Astrocyte of the spinal cord (primary cell): ENCODE measurements around the gene TSSC4.

ENCODE experiments used
- DNase-seq: peaks from one replicate; pipeline ENCODE4 v3.0.0; 2011; ENCODE audit warnings: low read depth, low spot score
- H3K4me3 ChIP-seq: 2 replicates; pipeline ENCODE4 v1.5.1; 2011; ENCODE audit warnings: low read depth, mild to moderate bottlenecking, low read length, moderate library complexity
- CTCF ChIP-seq: IDR thresholded peaks from 2 replicates; pipeline ENCODE4 v1.5.1; 2012; ENCODE audit warnings: low read depth, mild to moderate bottlenecking, low read length, inconsistent platforms
- in situ Hi-C: cut with HindIII; loops from 2 replicates; pipeline ENCODE4 v1.10.0; 2017; ENCODE audit warnings: low sequenced_read_pairs

The TSSC4 gene

DNA sequence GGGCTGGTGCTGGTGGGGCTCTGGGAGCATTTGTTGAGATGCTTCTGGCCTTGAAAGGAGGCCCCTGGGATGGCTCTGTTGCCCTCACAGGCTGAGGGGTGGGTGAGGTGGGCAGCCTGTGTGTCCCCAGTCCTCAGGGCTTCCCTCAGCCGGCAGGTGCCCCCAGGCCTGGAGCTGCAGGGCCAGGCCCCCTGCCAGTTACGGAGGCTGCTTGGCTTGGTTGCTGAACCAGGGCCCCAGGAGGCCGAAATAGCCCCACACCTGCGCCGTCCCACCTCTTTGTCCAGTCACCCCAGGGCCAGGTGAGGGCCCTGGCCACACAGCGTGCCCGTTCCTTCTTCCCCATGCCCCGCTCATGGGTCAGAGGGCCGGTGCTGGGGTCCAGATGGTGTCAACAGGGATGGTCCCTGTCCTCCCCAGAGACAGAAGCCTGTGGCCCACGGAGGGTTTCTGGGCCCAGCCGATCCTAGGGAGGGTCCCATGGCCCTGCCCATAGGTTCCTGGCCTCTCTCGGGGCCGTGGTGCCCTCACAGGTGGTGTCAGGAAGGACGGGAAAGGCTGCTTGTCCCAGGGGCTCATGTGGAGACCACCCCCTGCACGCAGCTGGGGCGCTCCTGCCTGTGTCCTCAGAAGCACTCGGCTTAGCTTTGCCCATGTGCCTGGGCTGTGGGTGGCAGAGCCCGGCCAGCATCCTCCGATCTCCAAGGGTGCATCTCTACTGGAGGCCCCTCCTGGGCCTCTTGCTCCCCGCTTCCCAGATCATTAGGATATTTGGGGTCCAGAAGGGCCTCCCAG, 9.2 kb upstream of the TSSC4 start:
- DNase-seq, result no peak
- in situ Hi-C loops, result no loop called here
- TF ChIP-seq CTCF, result no peak
- no peak overlapping the region for H3K4me3 ChIP-seq

- no peak for DNase-seq
- no peak overlapping the region for H3K4me3 ChIP-seq
- in situ Hi-C loops, result no loop called here
- no peak for TF ChIP-seq CTCF
These were observed 8.2 kb upstream of the TSSC4 start for GRCh38 chr11:2392241-2392959.

DNA sequence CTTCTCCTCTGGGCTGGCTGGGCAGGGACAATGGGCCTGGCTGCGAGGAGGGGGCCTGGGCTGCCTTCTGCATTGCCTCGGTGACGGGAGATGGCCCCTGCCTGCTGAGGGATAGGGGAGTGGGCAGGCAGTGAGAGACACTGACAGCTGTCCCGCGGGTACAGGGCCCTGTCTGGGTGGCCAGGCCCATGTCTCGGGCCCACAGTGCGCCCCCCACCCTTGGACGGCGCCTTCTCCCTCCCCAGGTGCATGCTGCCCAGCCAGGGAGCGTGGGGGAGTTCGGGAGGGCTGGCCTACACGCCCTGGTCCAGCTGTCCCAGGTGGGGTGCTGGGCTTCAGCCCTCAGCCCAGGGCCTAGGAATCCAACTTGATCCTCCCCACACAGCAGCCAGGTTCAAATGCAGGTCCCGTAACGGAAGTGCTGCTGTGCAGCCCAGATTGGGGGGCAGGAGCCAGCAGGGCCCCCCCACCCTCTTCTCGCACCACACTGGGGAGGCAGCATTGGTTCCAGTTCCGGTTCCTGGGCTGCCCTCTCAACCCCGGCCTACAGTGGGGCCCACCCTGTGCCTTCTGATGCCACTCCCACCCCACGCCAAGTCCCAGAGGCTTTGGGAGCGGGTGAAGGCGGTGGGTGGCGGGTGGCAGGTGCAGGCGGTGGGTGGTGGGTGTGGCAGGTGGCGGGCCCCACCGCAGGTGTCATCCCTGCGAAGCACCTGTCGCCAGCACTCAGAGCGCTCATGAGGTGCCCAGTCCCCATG, 7.3 kb upstream of the TSSC4 start:
- TF ChIP-seq CTCF, result no peak
- H3K4me3 ChIP-seq, result no peak overlapping the region
- no peak for DNase-seq
- in situ Hi-C loops, result no loop called here

GRCh38 chr11:2393941-2394817, 6.4 kb upstream of the TSSC4 start:
- H3K4me3 ChIP-seq, result no peak overlapping the region
- in situ Hi-C loops, result no loop called here
- TF ChIP-seq CTCF, result peak; percentile 3
- no peak for DNase-seq

GRCh38 chr11:2394818-2395105, 5.8 kb upstream of the TSSC4 start:
- DNase-seq, result no peak
- no peak overlapping the region for H3K4me3 ChIP-seq
- no peak for TF ChIP-seq CTCF
- in situ Hi-C loops, result no loop called here

DNA sequence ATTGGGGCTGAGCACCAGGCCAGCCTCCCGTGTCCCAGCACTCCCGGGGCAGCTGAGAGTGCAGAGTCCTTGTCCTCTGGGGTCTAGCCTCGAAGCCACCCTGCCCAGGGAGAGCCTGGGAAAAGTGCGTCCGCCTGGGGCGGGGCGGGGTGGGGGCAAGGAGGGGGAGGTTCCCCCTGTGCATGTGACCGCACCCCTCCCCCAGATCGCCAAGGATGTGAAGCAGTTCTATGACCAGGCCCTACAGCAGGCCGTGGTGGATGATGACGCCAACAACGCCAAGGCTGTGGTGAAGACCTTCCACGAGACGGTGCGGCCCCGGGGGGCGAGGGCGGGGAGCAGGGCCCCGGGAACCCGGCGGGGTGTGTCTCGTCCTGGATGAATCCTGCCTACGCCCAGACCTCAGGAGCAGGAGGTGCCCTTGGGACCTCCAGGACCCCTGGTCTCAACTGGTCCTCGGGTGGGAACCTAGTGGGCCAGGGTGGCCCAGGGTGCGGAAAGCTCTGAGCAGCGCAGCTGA, 5.3 kb upstream of the TSSC4 start:
- DNase-seq, result no peak
- in situ Hi-C loops, result no loop called here
- H3K4me3 ChIP-seq, result no peak overlapping the region
- no peak for TF ChIP-seq CTCF
